Mammary epithelial cell (primary cell): Measurements from ENCODE around the gene NHLRC2.

Experiments
- CTCF ChIP-seq, 2 donors: IDR thresholded peaks in 1 of 2; conservative IDR thresholded peaks in 1 of 2; 2 replicates each; pipeline ENCODE4 v1.5.1; 2011 to 2012; ENCODE audit warnings: inconsistent platforms in 2 of 2, low read length in 2 of 2, mild to moderate bottlenecking in 2 of 2, control low read depth in 1 of 2, low read depth in 1 of 2; ENCODE audit not compliant: insufficient read depth in 1 of 2; ENCODE audit errors: extremely low read depth in 1 of 2
- EZH2 ChIP-seq: IDR thresholded peaks from 2 replicates; pipeline ENCODE4 v1.6.1; 2012; ENCODE audit warnings: low read length, inconsistent platforms, borderline replicate concordance

- no peak for TF ChIP-seq CTCF (conservative IDR thresholded peaks at IDR 0.05 in 1 of 2, IDR thresholded peaks at IDR 0.05 in 1 of 2; ENCODE audit: extremely low read depth in 1 of 2, insufficient read depth in 1 of 2, low read depth in 1 of 2, low read length in 2 of 2)
- TF ChIP-seq EZH2 = no peak
Measured at GRCh38 chr10:113823389-113823788, 31.1 kb upstream of the NHLRC2 start.
